ENCODE data around the gene CLNK. TPM values are rescaled to one million over a fixed set of nuclear protein-coding genes. Genes with fewer than 3 reads are reported as not detected.

The CLNK gene
- total RNA-seq, 2 experiments from 2014 or later: 2.0 TPM; not detected in 1

- no peaks in the 10 kb centered on the region for H3K4me1 ChIP-seq (ENCODE audit: insufficient read depth, low read length, poor library complexity, severe bottlenecking)
- TF ChIP-seq EZH2phosphoT487 (IDR thresholded peaks at IDR 0.05; ENCODE audit: borderline replicate concordance, low read depth, low read length) (no peak), CTCF (conservative IDR thresholded peaks at IDR 0.05; ENCODE audit: low read length) (no peak)
- no peak overlapping the region for H3K4me3 ChIP-seq (ENCODE audit: low read depth, low read length, poor library complexity, severe bottlenecking)
- H2AFZ ChIP-seq (ENCODE audit: low read length): no peak overlapping the region
- DNase-seq (ENCODE audit: low spot score): no peak
- no TSS peak for BruUV-seq (replicated peaks)
- intact Hi-C loops (cut with micrococcal nuclease; ENCODE audit: unreplicated experiment): no loop called here
- ChIA-PET CTCF (ENCODE audit: unreplicated experiment) (no interaction called here), POLR2A (interaction anchor here (0.9 kb wide), 1 partner anchor 9 kb away, joined by 4 read pairs; no protein-coding TSS in a partner anchor)
- no peak overlapping the region for H3K27ac ChIP-seq (ENCODE audit: low read depth, low read length, poor library complexity, severe bottlenecking)
- H3K9me3 ChIP-seq (ENCODE audit: low read length): no peaks in the 10 kb centered on the region
- no peak overlapping the region for H3K4me2 ChIP-seq (ENCODE audit: low read length)
- no peaks in the 10 kb centered on the region for H3K9me2 ChIP-seq (ENCODE audit: insufficient read depth, low read length)
- H3K36me3 ChIP-seq (ENCODE audit: insufficient read depth, low read length): no peaks in the 10 kb centered on the region
- H3K79me2 ChIP-seq (ENCODE audit: insufficient read depth, low read depth, low read length): no peaks in the 10 kb centered on the region
- no peaks in the 10 kb centered on the region for H4K20me1 ChIP-seq (ENCODE audit: insufficient read depth, low read length)
Observed at GRCh38 chr4:10703156-10703555, 18.6 kb upstream of the CLNK start.

- no peak overlapping the region for H2AFZ ChIP-seq (ENCODE audit: low read length)
- BruUV-seq (replicated peaks): no TSS peak
- DNase-seq (ENCODE audit: low spot score): no peak
- H3K79me2 ChIP-seq (ENCODE audit: insufficient read depth, low read depth, low read length): no peaks in the 10 kb centered on the region
- no peak overlapping the region for H3K27ac ChIP-seq (ENCODE audit: low read depth, low read length, poor library complexity, severe bottlenecking)
- H3K4me2 ChIP-seq (ENCODE audit: low read length): no peak overlapping the region
- CTCF ChIA-PET (ENCODE audit: unreplicated experiment): interaction anchor here (0.5 kb wide), 1 partner anchor 11 kb away, joined by 3 read pairs; no protein-coding TSS in a partner anchor
- no peak overlapping the region for H3K4me3 ChIP-seq (ENCODE audit: low read depth, low read length, poor library complexity, severe bottlenecking)
- H3K9me2 ChIP-seq (ENCODE audit: insufficient read depth, low read length): no peaks in the 10 kb centered on the region
- H3K4me1 ChIP-seq (ENCODE audit: insufficient read depth, low read length, poor library complexity, severe bottlenecking): no peaks in the 10 kb centered on the region
- H3K36me3 ChIP-seq (ENCODE audit: insufficient read depth, low read length): no peaks in the 10 kb centered on the region
- intact Hi-C loops (cut with micrococcal nuclease; ENCODE audit: unreplicated experiment): no loop called here
- H3K9me3 ChIP-seq (ENCODE audit: low read length): no peaks in the 10 kb centered on the region
- TF ChIP-seq CTCF (conservative IDR thresholded peaks at IDR 0.05; ENCODE audit: low read length) (no peak), EZH2phosphoT487 (IDR thresholded peaks at IDR 0.05; ENCODE audit: borderline replicate concordance, low read depth, low read length) (no peak)
- H4K20me1 ChIP-seq (ENCODE audit: insufficient read depth, low read length): no peaks in the 10 kb centered on the region
- POLR2A ChIA-PET: interaction anchor here (0.5 to 0.9 kb wide), 4 partner anchors 17 to 1036 kb away, joined by 3 to 4 read pairs (median 3); no protein-coding TSS in a partner anchor
Observed at GRCh38 chr4:10701702-10702460, 17.3 kb upstream of the CLNK start.

- Histone ChIP-seq H2AFZ (ENCODE audit: low read length) (no peak overlapping the region), H3K27ac (ENCODE audit: low read depth, low read length, poor library complexity, severe bottlenecking) (no peak overlapping the region), H4K20me1 (ENCODE audit: insufficient read depth, low read length) (no peaks in the 10 kb centered on the region), H3K4me1 (ENCODE audit: insufficient read depth, low read length, poor library complexity, severe bottlenecking) (no peaks in the 10 kb centered on the region), H3K79me2 (ENCODE audit: insufficient read depth, low read depth, low read length) (no peaks in the 10 kb centered on the region), H3K4me3 (ENCODE audit: low read depth, low read length, poor library complexity, severe bottlenecking) (no peak overlapping the region), H3K4me2 (ENCODE audit: low read length) (no peak overlapping the region), H3K9me3 (ENCODE audit: low read length) (no peaks in the 10 kb centered on the region), H3K9me2 (ENCODE audit: insufficient read depth, low read length) (no peaks in the 10 kb centered on the region), H3K36me3 (ENCODE audit: insufficient read depth, low read length) (no peaks in the 10 kb centered on the region)
- ChIA-PET CTCF (ENCODE audit: unreplicated experiment) (interaction anchor here (0.5 kb wide), 1 partner anchor 11 kb away, joined by 3 read pairs; no protein-coding TSS in a partner anchor), POLR2A (interaction anchor here (0.5 to 0.9 kb wide), 2 partner anchors 17 to 94 kb away, joined by 3 read pairs; no protein-coding TSS in a partner anchor)
- TF ChIP-seq EZH2phosphoT487 (IDR thresholded peaks at IDR 0.05; ENCODE audit: borderline replicate concordance, low read depth, low read length) (no peak), CTCF (conservative IDR thresholded peaks at IDR 0.05; ENCODE audit: low read length) (no peak)
- intact Hi-C loops (cut with micrococcal nuclease; ENCODE audit: unreplicated experiment): no loop called here
- BruUV-seq (replicated peaks): no TSS peak
- no peak for DNase-seq (ENCODE audit: low spot score)
Observed at GRCh38 chr4:10701161-10701560, 16.6 kb upstream of the CLNK start.

Data from OCI-LY7 (cell line).